A549 (cell line): ENCODE measurements around the gene GTPBP8. TPM values are rescaled to one million over a fixed set of nuclear protein-coding genes. Genes with fewer than 3 reads are reported as not detected.

ENCODE experiments used
- ATAC-seq, 2 experiments: fragments of 200-7000 bp in 1 of 2; fragments of >200 bp in 1 of 2; cut with Nextera tagmentation in 1 of 2; cut with Tn5 transposase in 1 of 2; 3 replicates each; pipeline versions ENCODE4 v1.8.0 to v1.9.1; 2018 to 2020; ENCODE audit warnings: mild to moderate bottlenecking in 1 of 2, moderate library complexity in 1 of 2
- CTCF ChIA-PET: fragments of 300-600 bp; sonication (Branson Sonifier 250); formaldehyde crosslinking; extraction: SDS; loops from one replicate; lab custom pipeline; 2021; ENCODE audit warnings: antibody characterized with exemption, inconsistent platforms; lab: Yijun Ruan, JAX
- POLR2A ChIA-PET: fragments of 350-600 bp; formaldehyde crosslinking; extraction: SDS; loops from one replicate; lab custom pipeline; 2021; ENCODE audit warnings: antibody characterized with exemption, inconsistent platforms; lab: Yijun Ruan, JAX
- DNase-seq, 2 experiments: peaks; one replicate each; pipeline versions ENCODE4 v3.0.0 to v3.0.0-alpha.2; 2011 to 2016; ENCODE audit warnings: low read depth in 1 of 2, low spot score in 1 of 2
- FAIRE-seq: peaks from 2 replicates; lab custom pipeline; 2011; peaks lifted over from hg19 to GRCh38; lab: Jason Lieb, UNC
- H3K27ac ChIP-seq, 2 experiments: fragments of >200 bp; sonication (Bioruptor Twin); formaldehyde crosslinking; 3 replicates each; pipeline ENCODE4 v1.5.1; 2016 to 2017
- H3K4me1 ChIP-seq: fragments of >200 bp; sonication (Bioruptor Twin); formaldehyde crosslinking; 3 replicates; pipeline ENCODE4 v1.6.1; 2016
- H3K4me2 ChIP-seq: fragments of >200 bp; sonication (Bioruptor Twin); formaldehyde crosslinking; 3 replicates; pipeline ENCODE4 v1.6.1; 2016
- H3K4me3 ChIP-seq: fragments of >200 bp; sonication (Bioruptor Twin); formaldehyde crosslinking; 3 replicates; pipeline ENCODE4 v1.5.1; 2016
- H3K9me3 ChIP-seq: fragments of >200 bp; sonication (Bioruptor Twin); formaldehyde crosslinking; 3 replicates; pipeline ENCODE4 v1.6.1; 2016
- CBX2 ChIP-seq: fragments of 200-600 bp; sonication (generic); IDR thresholded peaks from 2 replicates; pipeline ENCODE4 v1.6.1; 2016; ENCODE audit warnings: low read depth, mild to moderate bottlenecking, borderline replicate concordance
- CBX8 ChIP-seq: fragments of 200-600 bp; sonication (generic); IDR thresholded peaks from 2 replicates; pipeline ENCODE4 v1.6.1; 2016
- CEBPB ChIP-seq, 2 experiments: fragments of >200 bp in 1 of 2; sonication (Bioruptor Twin) in 1 of 2; formaldehyde crosslinking in 1 of 2; IDR thresholded peaks; 2 replicates each; pipeline ENCODE4 v1.6.1; 2012 to 2016
- CHD2 ChIP-seq: fragments of 150-350 bp; IDR thresholded peaks from 2 replicates; pipeline ENCODE4 v1.6.1; 2014; ENCODE audit warnings: low read length; ENCODE audit not compliant: partially characterized antibody
- CHD4 ChIP-seq: fragments of 200-600 bp; sonication (generic); IDR thresholded peaks from 2 replicates; pipeline ENCODE4 v1.6.1; 2016; ENCODE audit warnings: antibody characterized with exemption, mild to moderate bottlenecking, borderline replicate concordance
- CTCF ChIP-seq: fragments of >200 bp; sonication (Bioruptor Twin); formaldehyde crosslinking; IDR thresholded peaks from 3 replicates; pipeline ENCODE4 v1.5.1; 2016
- EHMT2 ChIP-seq: fragments of 200-600 bp; sonication (generic); IDR thresholded peaks from 2 replicates; pipeline ENCODE4 v1.6.1; 2016; ENCODE audit warnings: antibody characterized with exemption, low read depth, mild to moderate bottlenecking, moderate library complexity
- FOSL2 ChIP-seq, 2 experiments: fragments of 450-650 bp in 1 of 2; fragments of >200 bp in 1 of 2; sonication (Bioruptor Twin) in 1 of 2; formaldehyde crosslinking; IDR thresholded peaks; 2 replicates each; pipeline versions ENCODE4 v1.5.0 to v1.6.1; 2016 to 2020; ENCODE audit warnings: mild to moderate bottlenecking in 1 of 2, moderate library complexity in 1 of 2
- FOXS1 ChIP-seq: fragments of 250-450 bp; sonication (Bioruptor Pico); IDR thresholded peaks from 2 replicates; pipeline ENCODE4 v1.5.0; 2020; ENCODE audit warnings: mild to moderate bottlenecking, moderate library complexity
- GATA3 ChIP-seq: IDR thresholded peaks from 2 replicates; pipeline ENCODE4 v1.6.1; 2012; ENCODE audit warnings: borderline replicate concordance
- HDAC2 ChIP-seq: fragments of 200-600 bp; sonication (generic); IDR thresholded peaks from 2 replicates; pipeline ENCODE4 v1.6.1; 2016
- HOXA7 ChIP-seq: fragments of 250-450 bp; sonication (Bioruptor Pico); IDR thresholded peaks from 2 replicates; pipeline ENCODE4 v1.5.0; 2020; ENCODE audit warnings: mild to moderate bottlenecking, moderate library complexity
- HOXB13 ChIP-seq: fragments of 250-450 bp; sonication (Bioruptor Pico); IDR thresholded peaks from 2 replicates; pipeline ENCODE4 v1.5.0; 2020; ENCODE audit warnings: low read depth, mild to moderate bottlenecking, moderate library complexity
- HOXB5 ChIP-seq: fragments of 250-450 bp; sonication (Bioruptor Pico); IDR thresholded peaks from 2 replicates; pipeline ENCODE4 v1.5.0; 2020; ENCODE audit warnings: mild to moderate bottlenecking, moderate library complexity
- JUN ChIP-seq, 2 experiments: fragments of >200 bp; sonication (Bioruptor Twin); formaldehyde crosslinking; IDR thresholded peaks; 2 replicates in 1 of 2; 3 replicates in 1 of 2; pipeline ENCODE4 v1.6.1; 2016 to 2017
- JUNB ChIP-seq: fragments of >200 bp; sonication (Bioruptor Twin); formaldehyde crosslinking; IDR thresholded peaks from 2 replicates; pipeline ENCODE4 v1.6.1; 2016
- KDM1A ChIP-seq: fragments of 200-600 bp; sonication (generic); IDR thresholded peaks from 2 replicates; pipeline ENCODE4 v1.6.1; 2016; ENCODE audit warnings: low read depth, mild to moderate bottlenecking
- KDM5A ChIP-seq: fragments of 200-600 bp; sonication (generic); IDR thresholded peaks from 2 replicates; pipeline ENCODE4 v1.6.1; 2016; ENCODE audit warnings: antibody characterized with exemption, mild to moderate bottlenecking
- MAFK ChIP-seq: fragments of 450-650 bp; IDR thresholded peaks from 2 replicates; pipeline ENCODE4 v1.6.1; 2014; ENCODE audit not compliant: partially characterized antibody
- MAX ChIP-seq: IDR thresholded peaks from 2 replicates; pipeline ENCODE4 v1.6.1; 2012
- MYC ChIP-seq: IDR thresholded peaks from 2 replicates; pipeline ENCODE4 v1.6.1; 2012; ENCODE audit warnings: mild to moderate bottlenecking, inconsistent platforms, low read length, improper control_type of control experiment, borderline replicate concordance
- NFE2L2 ChIP-seq: fragments of 150-350 bp; conservative IDR thresholded peaks from 2 replicates; pipeline ENCODE4 v1.6.1; 2014; ENCODE audit warnings: low read length
- NR3C1 ChIP-seq: fragments of >200 bp; sonication (Bioruptor Twin); formaldehyde crosslinking; IDR thresholded peaks from 3 replicates; pipeline ENCODE4 v1.6.1; 2017
- PBX3 ChIP-seq: IDR thresholded peaks from 2 replicates; pipeline ENCODE4 v1.6.1; 2012
- PHF8 ChIP-seq: fragments of 200-600 bp; sonication (generic); IDR thresholded peaks from 2 replicates; pipeline ENCODE4 v1.6.1; 2016; ENCODE audit warnings: low read depth, mild to moderate bottlenecking, antibody characterized with exemption, moderate library complexity, borderline replicate concordance
- POLR2AphosphoS2 ChIP-seq: conservative IDR thresholded peaks from 2 replicates; pipeline ENCODE4 v1.6.1; 2012; ENCODE audit warnings: low read length, improper control_type of control experiment, inconsistent platforms
- RARB ChIP-seq: fragments of 250-450 bp; sonication (Bioruptor Pico); IDR thresholded peaks from 2 replicates; pipeline ENCODE4 v1.8.0; 2021; ENCODE audit warnings: mild to moderate bottlenecking, moderate library complexity
- RCOR1 ChIP-seq: fragments of 150-350 bp; IDR thresholded peaks from 2 replicates; pipeline ENCODE4 v1.6.1; 2014; ENCODE audit warnings: antibody characterized with exemption, low read length, low read depth
- REST ChIP-seq: fragments of 200-600 bp; sonication (generic); IDR thresholded peaks from 2 replicates; pipeline ENCODE4 v1.6.1; 2016; ENCODE audit warnings: antibody characterized with exemption, mild to moderate bottlenecking, moderate library complexity
- SMC3 ChIP-seq: fragments of >200 bp; sonication (Bioruptor Twin); formaldehyde crosslinking; IDR thresholded peaks from 3 replicates; pipeline ENCODE4 v1.6.1; 2018; ENCODE audit warnings: inconsistent platforms
- TFCP2L1 ChIP-seq: fragments of 250-450 bp; sonication (Bioruptor Pico); IDR thresholded peaks from 2 replicates; pipeline ENCODE4 v1.5.0; 2021; ENCODE audit warnings: mild to moderate bottlenecking
- TP53 ChIP-seq: fragments of 250-450 bp; sonication (Bioruptor Pico); IDR thresholded peaks from 2 replicates; pipeline ENCODE4 v1.5.0; 2021; ENCODE audit warnings: mild to moderate bottlenecking, moderate library complexity
- WGBS: methylation state at CpG from one replicate; pipeline ENCODE4 v1.1.6; 2017; ENCODE audit errors: missing lambda C conversion rate; 5-methylcytosine and 5-hydroxymethylcytosine counted together
- polyA minus RNA-seq: library from RNA; depleted of rRNA, polyadenylated mRNA; stranded (reverse); fragments of >200 nt; gene quantifications from 2 replicates; pipeline ENCODE4 v1.2.3, GENCODE V29; 2011; rRNA and poly(A)+ RNA removed
- polyA plus RNA-seq, 4 experiments: library from polyadenylated mRNA; depleted of rRNA in 3 of 4; stranded (reverse); fragments of >200 nt; fragmentation: RNase III in 1 of 4; extraction: RNeasy Plus Mini Kit Qiagen cat#74134 plus additional on column Dnase treatment in 1 of 4; gene quantifications; 2 replicates in 3 of 4; 3 replicates in 1 of 4; pipeline ENCODE4 v1.2.3, GENCODE V29; 2011 to 2017

GTPBP8 gene
- polyA plus RNA-seq (2011; rRNA removed): 25.9 and 26.6 TPM in 2 replicates
- 36.5 and 39.0 TPM in 2 replicates for polyA plus RNA-seq (2012; cell fraction: cytosol; rRNA removed)
- 32.4 and 37.8 TPM in 2 replicates for polyA plus RNA-seq (2012; cell fraction: nucleus; rRNA removed)
- polyA plus RNA-seq (2017; fragmentation: RNase III; extraction: RNeasy Plus Mini Kit Qiagen cat#74134 plus additional on column Dnase treatment): 18.0 to 18.9 TPM (median 18.3 TPM) in 3 replicates
- 21.3 and 33.1 TPM in 2 replicates for polyA minus RNA-seq

GRCh38 chr3:112990672-112991602 is at the start of gene GTPBP8:
GTPBP8 (plus strand) TSS chr3:112990984; CDS start chr3:112991000, 16 bp downstream.
- Histone ChIP-seq H3K9me3 (no peaks in the 10 kb centered on the region), H3K4me3 (peak within 1 kb of the TSS; percentile 88), H3K4me2 (peak within 1 kb of the TSS; percentile 72), H3K4me1 (peaks cover 18% of the 10 kb centered on the region), H3K27ac (peak within 1 kb of the TSS; percentile 90 to 94)
- CTCF ChIA-PET: interaction anchor here (0.8 to 3.2 kb wide), 6 partner anchors 11 to 353 kb away, joined by 3 to 16 read pairs (median 5); no protein-coding TSS in a partner anchor
- WGBS: 2% methylated on average over 59 of the region's 70 CpGs
- ATAC-seq (peak; percentile 98 to 99), DNase-seq (peak; percentile 84 to 95), FAIRE-seq (no peak)
- POLR2A ChIA-PET: interaction anchor here (0.6 to 2.2 kb wide), 12 partner anchors 11 to 524 kb away, joined by 3 to 23 read pairs (median 4); partner anchors contain the start of gene SPICE1
- TF ChIP-seq JUNB (no peak), FOXS1 (CRISPR knock-in tag) (no peak), MAFK (no peak), CEBPB (IDR thresholded peaks at IDR 0.05) (no peak), TFCP2L1 (no peak), EHMT2 (no peak), MAX (peak; percentile 87), CBX8 (no peak), GATA3 (no peak), CHD2 (no peak), HDAC2 (peak; percentile 40; the same call in 1 of the 2 replicates), CTCF (no peak), PHF8 (peak; percentile 98), JUN (IDR thresholded peaks at IDR 0.05) (peak; percentile 95 to 97), HOXB5 (CRISPR knock-in tag) (peak; percentile 68; the same call in 1 of the 2 replicates), CBX2 (no peak), HOXB13 (CRISPR knock-in tag) (peak; percentile 36; the same call in 1 of the 2 replicates), REST (no peak), MYC (no peak), NR3C1 (no peak), KDM5A (peak; percentile 52; the same call in 1 of the 2 replicates), KDM1A (no peak), FOSL2 (IDR thresholded peaks at IDR 0.05) (no peak), FOSL2 (CRISPR knock-in tag; IDR thresholded peaks at IDR 0.05) (no peak), CHD4 (no peak), TP53 (CRISPR knock-in tag) (no peak), POLR2AphosphoS2 (no peak), HOXA7 (CRISPR knock-in tag) (no peak), SMC3 (peak; percentile 16; the same call in 1 of the 3 replicates), PBX3 (no peak; the same call in 1 of the 2 replicates), RARB (CRISPR knock-in tag) (no peak), RCOR1 (no peak), NFE2L2 (no peak)
